ENCODE data around the gene PSMG1.
A peak's percentile ranks its signal among the peaks of the same experiment; 100 is the strongest.

Gene PSMG1

DNA sequence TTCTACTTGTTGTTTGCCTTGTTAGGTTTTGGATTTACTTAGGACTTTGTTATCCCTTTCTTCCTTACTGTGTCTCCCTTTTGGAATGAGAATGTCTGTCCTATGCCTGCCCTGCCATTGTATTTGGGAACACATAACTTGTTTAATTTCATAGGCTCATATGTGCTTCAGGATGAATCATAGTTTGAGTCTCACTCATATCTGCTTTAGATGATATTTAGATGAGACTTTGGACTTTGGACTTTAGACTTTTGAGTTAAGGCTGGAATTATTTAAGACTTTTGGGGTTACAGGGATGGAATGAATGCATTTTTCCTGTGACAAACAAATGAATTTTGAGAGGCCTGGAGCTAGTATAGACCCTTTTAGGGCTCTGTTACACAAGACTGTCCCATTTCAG lies 33.4 kb downstream of the PSMG1 start:
- TF ChIP-seq RAD21 (IDR thresholded peaks at IDR 0.05; ENCODE audit: low read depth) (no peak), FOXM1 (IDR thresholded peaks at IDR 0.05; ENCODE audit: borderline replicate concordance, low read depth) (no peak), TEAD4 (IDR thresholded peaks at IDR 0.05) (no peak), NFIC (IDR thresholded peaks at IDR 0.05) (no peak), TAF1 (IDR thresholded peaks at IDR 0.05; ENCODE audit: low read depth) (no peak), ZBTB7A (IDR thresholded peaks at IDR 0.05; ENCODE audit: low read depth) (no peak)
- TF ChIP-seq, protein P1, sequence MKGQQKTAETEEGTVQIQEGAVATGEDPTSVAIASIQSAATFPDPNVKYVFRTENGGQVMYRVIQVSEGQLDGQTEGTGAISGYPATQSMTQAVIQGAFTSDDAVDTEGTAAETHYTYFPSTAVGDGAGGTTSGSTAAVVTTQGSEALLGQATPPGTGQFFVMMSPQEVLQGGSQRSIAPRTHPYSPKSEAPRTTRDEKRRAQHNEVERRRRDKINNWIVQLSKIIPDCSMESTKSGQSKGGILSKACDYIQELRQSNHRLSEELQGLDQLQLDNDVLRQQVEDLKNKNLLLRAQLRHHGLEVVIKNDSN (IDR thresholded peaks at IDR 0.05) = no peak
- TF ChIP-seq, protein P2, sequence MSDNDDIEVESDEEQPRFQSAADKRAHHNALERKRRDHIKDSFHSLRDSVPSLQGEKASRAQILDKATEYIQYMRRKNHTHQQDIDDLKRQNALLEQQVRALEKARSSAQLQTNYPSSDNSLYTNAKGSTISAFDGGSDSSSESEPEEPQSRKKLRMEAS (IDR thresholded peaks at IDR 0.05) = no peak

DNA sequence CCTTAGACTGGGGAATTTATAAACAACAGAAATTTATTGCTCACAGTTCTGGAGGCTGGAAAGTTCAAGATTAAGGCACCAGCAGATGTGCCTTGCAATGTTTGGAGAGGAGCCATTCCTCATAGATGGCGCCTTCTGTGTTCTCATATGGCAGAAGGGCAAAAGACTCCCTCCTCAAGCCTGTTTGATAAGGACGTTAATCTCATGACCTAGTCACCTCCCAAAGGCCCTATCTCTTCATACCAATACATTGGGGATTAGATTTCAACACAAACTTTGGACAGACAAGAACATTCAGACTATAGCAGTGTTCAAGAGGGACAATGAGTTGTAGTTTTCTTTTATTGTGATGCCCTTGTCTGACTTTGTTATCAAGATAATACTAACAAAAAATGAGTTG lies 34.3 kb downstream of the PSMG1 start:
- TF ChIP-seq YY1 (IDR thresholded peaks at IDR 0.05; ENCODE audit: low read depth) (no peak), EGR1 (IDR thresholded peaks at IDR 0.05) (no peak), NFIC (IDR thresholded peaks at IDR 0.05) (no peak), RAD21 (IDR thresholded peaks at IDR 0.05; ENCODE audit: low read depth) (no peak), ZBTB7A (IDR thresholded peaks at IDR 0.05; ENCODE audit: low read depth) (no peak), FOXM1 (IDR thresholded peaks at IDR 0.05; ENCODE audit: borderline replicate concordance, low read depth) (no peak), EP300 (IDR thresholded peaks at IDR 0.05; ENCODE audit: borderline replicate concordance) (no peak)
- TF ChIP-seq, protein P3, sequence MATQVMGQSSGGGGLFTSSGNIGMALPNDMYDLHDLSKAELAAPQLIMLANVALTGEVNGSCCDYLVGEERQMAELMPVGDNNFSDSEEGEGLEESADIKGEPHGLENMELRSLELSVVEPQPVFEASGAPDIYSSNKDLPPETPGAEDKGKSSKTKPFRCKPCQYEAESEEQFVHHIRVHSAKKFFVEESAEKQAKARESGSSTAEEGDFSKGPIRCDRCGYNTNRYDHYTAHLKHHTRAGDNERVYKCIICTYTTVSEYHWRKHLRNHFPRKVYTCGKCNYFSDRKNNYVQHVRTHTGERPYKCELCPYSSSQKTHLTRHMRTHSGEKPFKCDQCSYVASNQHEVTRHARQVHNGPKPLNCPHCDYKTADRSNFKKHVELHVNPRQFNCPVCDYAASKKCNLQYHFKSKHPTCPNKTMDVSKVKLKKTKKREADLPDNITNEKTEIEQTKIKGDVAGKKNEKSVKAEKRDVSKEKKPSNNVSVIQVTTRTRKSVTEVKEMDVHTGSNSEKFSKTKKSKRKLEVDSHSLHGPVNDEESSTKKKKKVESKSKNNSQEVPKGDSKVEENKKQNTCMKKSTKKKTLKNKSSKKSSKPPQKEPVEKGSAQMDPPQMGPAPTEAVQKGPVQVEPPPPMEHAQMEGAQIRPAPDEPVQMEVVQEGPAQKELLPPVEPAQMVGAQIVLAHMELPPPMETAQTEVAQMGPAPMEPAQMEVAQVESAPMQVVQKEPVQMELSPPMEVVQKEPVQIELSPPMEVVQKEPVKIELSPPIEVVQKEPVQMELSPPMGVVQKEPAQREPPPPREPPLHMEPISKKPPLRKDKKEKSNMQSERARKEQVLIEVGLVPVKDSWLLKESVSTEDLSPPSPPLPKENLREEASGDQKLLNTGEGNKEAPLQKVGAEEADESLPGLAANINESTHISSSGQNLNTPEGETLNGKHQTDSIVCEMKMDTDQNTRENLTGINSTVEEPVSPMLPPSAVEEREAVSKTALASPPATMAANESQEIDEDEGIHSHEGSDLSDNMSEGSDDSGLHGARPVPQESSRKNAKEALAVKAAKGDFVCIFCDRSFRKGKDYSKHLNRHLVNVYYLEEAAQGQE (IDR thresholded peaks at IDR 0.05; ENCODE audit: low read depth) = no peak
- TF ChIP-seq, protein P1 (IDR thresholded peaks at IDR 0.05) = no peak

DNA sequence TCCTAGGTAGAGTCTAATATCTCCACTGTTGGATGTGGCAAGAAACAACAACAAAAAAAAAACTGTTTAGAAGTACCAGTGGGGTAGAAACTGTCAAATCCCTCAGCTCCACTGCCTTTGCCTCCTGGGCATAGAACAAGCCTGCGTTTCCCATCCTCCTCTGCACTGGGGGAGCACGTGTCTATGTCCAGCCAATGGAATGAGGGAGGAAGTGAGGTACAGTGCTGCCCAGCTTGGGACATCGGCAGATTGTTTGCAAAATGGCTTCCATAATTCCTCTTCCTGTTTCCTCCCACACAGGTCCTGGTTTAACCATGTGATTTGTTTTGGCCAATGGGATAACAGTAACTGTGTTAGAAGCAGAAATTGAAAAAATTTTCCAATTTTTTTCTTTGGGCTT lies 39.1 kb downstream of the PSMG1 start:
- TF ChIP-seq TCF12 (IDR thresholded peaks at IDR 0.05; ENCODE audit: low read depth) = no peak
- TF ChIP-seq YY1 (IDR thresholded peaks at IDR 0.05; ENCODE audit: low read depth) = no peak
- TF ChIP-seq RAD21 (IDR thresholded peaks at IDR 0.05; ENCODE audit: low read depth) = no peak
- TF ChIP-seq TAF1 (IDR thresholded peaks at IDR 0.05; ENCODE audit: low read depth) = no peak
- TF ChIP-seq, protein P1 (IDR thresholded peaks at IDR 0.05) = peak; percentile 7; the same call in 1 of the 2 replicates

DNA sequence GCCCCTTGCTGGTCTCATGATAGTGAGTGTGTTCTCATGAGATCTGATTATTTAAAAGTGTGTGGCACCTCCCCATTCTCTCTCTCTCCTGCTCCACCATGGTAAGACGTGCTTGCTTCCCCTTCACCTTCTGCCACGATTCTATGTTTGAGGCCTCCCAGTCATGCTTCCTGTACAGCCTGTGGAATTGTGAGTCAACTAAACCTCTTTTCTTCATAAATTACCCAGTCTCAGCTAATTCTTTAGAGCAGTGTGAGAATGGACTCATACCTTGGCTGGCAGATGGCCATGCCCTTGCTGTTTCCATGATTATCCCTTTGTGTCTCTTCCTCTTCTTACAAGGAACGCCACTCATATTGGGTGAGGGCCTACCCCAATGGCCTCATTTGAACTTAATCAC lies 40.3 kb downstream of the PSMG1 start:
- TF ChIP-seq NFIC (IDR thresholded peaks at IDR 0.05) = no peak
- no peak for TF ChIP-seq TEAD4 (IDR thresholded peaks at IDR 0.05)
- no peak for TF ChIP-seq RAD21 (IDR thresholded peaks at IDR 0.05; ENCODE audit: low read depth)
- no peak for TF ChIP-seq ZBTB7A (IDR thresholded peaks at IDR 0.05; ENCODE audit: low read depth)
- TF ChIP-seq, protein P3 (IDR thresholded peaks at IDR 0.05; ENCODE audit: low read depth) = no peak
- no peak for TF ChIP-seq CEBPB (IDR thresholded peaks at IDR 0.05)
- no peak for TF ChIP-seq EP300 (IDR thresholded peaks at IDR 0.05; ENCODE audit: borderline replicate concordance)
- no peak for TF ChIP-seq EGR1 (IDR thresholded peaks at IDR 0.05)
- TF ChIP-seq TAF1 (IDR thresholded peaks at IDR 0.05; ENCODE audit: low read depth) = no peak
- no peak for TF ChIP-seq TCF12 (IDR thresholded peaks at IDR 0.05; ENCODE audit: low read depth)
- TF ChIP-seq, protein P1 (IDR thresholded peaks at IDR 0.05) = no peak

DNA sequence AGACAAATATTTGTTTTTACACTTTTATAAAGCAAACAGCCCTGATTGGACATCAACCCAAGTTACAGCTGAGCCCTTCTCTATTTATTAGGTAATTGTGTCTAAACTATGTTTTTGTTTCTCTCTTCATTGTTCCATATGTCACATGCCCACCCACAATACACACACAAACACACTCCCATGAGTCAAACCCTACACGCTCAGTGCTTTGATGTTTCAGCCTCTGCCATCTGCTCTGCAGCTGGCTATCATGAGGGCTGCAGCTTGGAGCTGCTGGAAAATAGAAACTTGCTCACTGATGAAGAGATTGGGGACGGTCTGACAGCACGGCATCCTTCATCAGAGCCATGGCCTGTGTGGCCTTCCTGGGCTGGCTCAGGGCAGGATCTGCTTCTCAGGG lies 41.7 kb downstream of the PSMG1 start:
- TF ChIP-seq, protein P2 (IDR thresholded peaks at IDR 0.05) = no peak
- no peak for TF ChIP-seq NFIC (IDR thresholded peaks at IDR 0.05)
- TF ChIP-seq ZBTB7A (IDR thresholded peaks at IDR 0.05; ENCODE audit: low read depth) = no peak
- TF ChIP-seq CREB1 (IDR thresholded peaks at IDR 0.05; ENCODE audit: low read depth) = no peak
- TF ChIP-seq TAF1 (IDR thresholded peaks at IDR 0.05; ENCODE audit: low read depth) = no peak
